Gastroesophageal sphincter (tissue), 3 donors: ENCODE data around the gene CTNNA2.

Experiments used
- POLR2A ChIP-seq, 2 donors: fragments of 450-650 bp; IDR thresholded peaks; one replicate each; pipeline ENCODE4 v1.6.1; 2017; ENCODE audit warnings: antibody characterized with exemption in 2 of 2, mild to moderate bottlenecking in 2 of 2, moderate library complexity in 1 of 2
- TF ChIP-seq, protein P1 (sequence below), 4 experiments: fragments of 200-600 bp in 2 of 4; fragments of 450-650 bp in 2 of 4; sonication (generic) in 1 of 4; IDR thresholded peaks; one replicate each; pipeline ENCODE4 v1.5.1; 2017 to 2019; ENCODE audit warnings: antibody characterized with exemption in 4 of 4, mild to moderate bottlenecking in 2 of 4, moderate library complexity in 2 of 4

DNA sequence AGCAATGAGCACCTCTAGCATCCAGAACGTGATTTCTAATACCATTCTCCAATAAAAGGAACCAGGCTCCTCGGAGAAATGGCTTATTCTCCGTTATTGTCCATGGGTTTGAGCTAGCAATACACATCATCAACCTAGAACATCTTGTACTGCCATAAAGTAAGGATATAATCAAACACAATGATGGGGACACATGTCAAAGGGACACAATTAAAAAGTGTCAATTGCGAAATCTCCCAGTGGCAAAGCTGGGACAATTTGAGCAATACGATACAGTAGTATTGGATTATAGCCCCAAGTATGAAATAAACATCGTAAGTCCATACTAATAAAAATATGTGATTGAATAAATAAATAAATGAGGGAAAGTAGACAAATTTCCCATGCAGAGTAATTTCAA, 108.4 kb downstream of the CTNNA2 start:
- no peak for TF ChIP-seq POLR2A (IDR thresholded peaks at IDR 0.05)
- TF ChIP-seq, protein P1, sequence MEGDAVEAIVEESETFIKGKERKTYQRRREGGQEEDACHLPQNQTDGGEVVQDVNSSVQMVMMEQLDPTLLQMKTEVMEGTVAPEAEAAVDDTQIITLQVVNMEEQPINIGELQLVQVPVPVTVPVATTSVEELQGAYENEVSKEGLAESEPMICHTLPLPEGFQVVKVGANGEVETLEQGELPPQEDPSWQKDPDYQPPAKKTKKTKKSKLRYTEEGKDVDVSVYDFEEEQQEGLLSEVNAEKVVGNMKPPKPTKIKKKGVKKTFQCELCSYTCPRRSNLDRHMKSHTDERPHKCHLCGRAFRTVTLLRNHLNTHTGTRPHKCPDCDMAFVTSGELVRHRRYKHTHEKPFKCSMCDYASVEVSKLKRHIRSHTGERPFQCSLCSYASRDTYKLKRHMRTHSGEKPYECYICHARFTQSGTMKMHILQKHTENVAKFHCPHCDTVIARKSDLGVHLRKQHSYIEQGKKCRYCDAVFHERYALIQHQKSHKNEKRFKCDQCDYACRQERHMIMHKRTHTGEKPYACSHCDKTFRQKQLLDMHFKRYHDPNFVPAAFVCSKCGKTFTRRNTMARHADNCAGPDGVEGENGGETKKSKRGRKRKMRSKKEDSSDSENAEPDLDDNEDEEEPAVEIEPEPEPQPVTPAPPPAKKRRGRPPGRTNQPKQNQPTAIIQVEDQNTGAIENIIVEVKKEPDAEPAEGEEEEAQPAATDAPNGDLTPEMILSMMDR (IDR thresholded peaks at IDR 0.05), result no peak
